ENCODE measurements around the gene RDH8. TPM values are rescaled to one million over a fixed set of nuclear protein-coding genes. Genes with fewer than 3 reads are reported as not detected.

The RDH8 gene
- total RNA-seq, 4 donors from 2014 or later, result 1.3 TPM; not detected in 3

- TF ChIP-seq CTCF (IDR thresholded peaks at IDR 0.05; ENCODE audit: low read depth), result no peak
These were observed 42.0 kb upstream of the RDH8 start for GRCh38 chr19:9971166-9971897.

- TF ChIP-seq CTCF (IDR thresholded peaks at IDR 0.05; ENCODE audit: low read depth), result no peak
These were observed 41.2 kb upstream of the RDH8 start for GRCh38 chr19:9972103-9972502.

- TF ChIP-seq CTCF (IDR thresholded peaks at IDR 0.05; ENCODE audit: low read depth), result no peak
These were observed 31.6 kb upstream of the RDH8 start for GRCh38 chr19:9981406-9982260.

GRCh38 chr19:9986787-9987281, 26.4 kb upstream of the RDH8 start:
- TF ChIP-seq CTCF (IDR thresholded peaks at IDR 0.05; ENCODE audit: low read depth), result no peak

GRCh38 chr19:9989504-9989903, 23.8 kb upstream of the RDH8 start:
- no peak for TF ChIP-seq CTCF (IDR thresholded peaks at IDR 0.05; ENCODE audit: low read depth)

- TF ChIP-seq CTCF (IDR thresholded peaks at IDR 0.05; ENCODE audit: low read depth), result no peak
These were observed 21.7 kb upstream of the RDH8 start for GRCh38 chr19:9991425-9992191.

All from subcutaneous adipose tissue (tissue), 4 donors.